WTC11 (cell line): ENCODE data around the gene VGLL3.

ENCODE experiments used
- ELF4 ChIP-seq: sonication (generic); formaldehyde crosslinking; IDR thresholded peaks from 2 replicates; pipeline ENCODE4 v1.8.1; 2022; ENCODE audit warnings: low read depth, mild to moderate bottlenecking, moderate library complexity, missing genetic modification reagents
- FOXJ3 ChIP-seq: sonication (generic); formaldehyde crosslinking; IDR thresholded peaks from 2 replicates; pipeline ENCODE4 v1.9.0; 2021; ENCODE audit warnings: missing genetic modification reagents, mild to moderate bottlenecking, borderline replicate concordance
- NFYB ChIP-seq: sonication (generic); formaldehyde crosslinking; conservative IDR thresholded peaks from 2 replicates; pipeline ENCODE4 v1.8.0; 2022; ENCODE audit warnings: low read depth, missing genetic modification reagents
- NR1H2 ChIP-seq: sonication (generic); formaldehyde crosslinking; IDR thresholded peaks from 2 replicates; pipeline ENCODE4 v1.9.0; 2021; ENCODE audit warnings: mild to moderate bottlenecking, moderate library complexity, missing genetic modification reagents
- TF ChIP-seq, protein P1 (sequence below): fragments of 200-600 bp; IDR thresholded peaks from 2 replicates; pipeline ENCODE4 v1.8.0; 2022; ENCODE audit warnings: antibody characterized with exemption
- TF ChIP-seq, protein P2 (sequence below): sonication (generic); formaldehyde crosslinking; IDR thresholded peaks from 2 replicates; pipeline ENCODE4 v1.8.1; 2023; ENCODE audit warnings: mild to moderate bottlenecking, missing genetic modification reagents, moderate library complexity
- TF ChIP-seq, protein P3 (sequence below): sonication (generic); formaldehyde crosslinking; IDR thresholded peaks from 2 replicates; pipeline ENCODE4 v1.8.1; 2022; ENCODE audit warnings: mild to moderate bottlenecking, moderate library complexity, missing genetic modification reagents
- TF ChIP-seq, protein P4 (sequence below): sonication (generic); formaldehyde crosslinking; IDR thresholded peaks from 2 replicates; pipeline ENCODE4 v1.8.1; 2022; ENCODE audit warnings: low read depth, mild to moderate bottlenecking, moderate library complexity, missing genetic modification reagents, borderline replicate concordance
- TF ChIP-seq, protein P5 (sequence below): fragments of 250-450 bp; sonication (Bioruptor Pico); IDR thresholded peaks from 2 replicates; pipeline ENCODE4 v2.1.2; 2022; ENCODE audit warnings: mild to moderate bottlenecking, moderate library complexity
- TF ChIP-seq, protein P6 (sequence below): sonication (generic); formaldehyde crosslinking; IDR thresholded peaks from 2 replicates; pipeline ENCODE4 v1.8.0; 2022; ENCODE audit warnings: mild to moderate bottlenecking, missing genetic modification reagents

DNA sequence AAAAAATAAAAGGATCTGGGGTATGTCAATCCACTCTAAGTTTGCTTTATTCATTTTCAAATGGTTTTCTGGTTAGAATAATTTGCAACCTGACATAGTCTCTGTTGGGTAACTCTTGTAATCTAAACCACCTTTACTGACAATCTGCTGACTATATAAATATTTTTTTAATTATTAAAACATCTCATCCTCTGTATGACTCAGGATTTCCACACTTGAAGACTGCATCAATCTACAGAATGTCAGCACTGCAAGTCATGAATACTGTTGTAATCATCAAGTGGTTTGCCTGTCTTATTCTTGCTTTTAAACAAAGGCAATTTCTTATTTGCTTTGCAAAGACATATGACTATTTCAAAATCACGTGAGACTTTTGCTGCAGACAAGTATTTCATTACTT lies 42.1 kb downstream of the VGLL3 start:
- TF ChIP-seq, protein P1, sequence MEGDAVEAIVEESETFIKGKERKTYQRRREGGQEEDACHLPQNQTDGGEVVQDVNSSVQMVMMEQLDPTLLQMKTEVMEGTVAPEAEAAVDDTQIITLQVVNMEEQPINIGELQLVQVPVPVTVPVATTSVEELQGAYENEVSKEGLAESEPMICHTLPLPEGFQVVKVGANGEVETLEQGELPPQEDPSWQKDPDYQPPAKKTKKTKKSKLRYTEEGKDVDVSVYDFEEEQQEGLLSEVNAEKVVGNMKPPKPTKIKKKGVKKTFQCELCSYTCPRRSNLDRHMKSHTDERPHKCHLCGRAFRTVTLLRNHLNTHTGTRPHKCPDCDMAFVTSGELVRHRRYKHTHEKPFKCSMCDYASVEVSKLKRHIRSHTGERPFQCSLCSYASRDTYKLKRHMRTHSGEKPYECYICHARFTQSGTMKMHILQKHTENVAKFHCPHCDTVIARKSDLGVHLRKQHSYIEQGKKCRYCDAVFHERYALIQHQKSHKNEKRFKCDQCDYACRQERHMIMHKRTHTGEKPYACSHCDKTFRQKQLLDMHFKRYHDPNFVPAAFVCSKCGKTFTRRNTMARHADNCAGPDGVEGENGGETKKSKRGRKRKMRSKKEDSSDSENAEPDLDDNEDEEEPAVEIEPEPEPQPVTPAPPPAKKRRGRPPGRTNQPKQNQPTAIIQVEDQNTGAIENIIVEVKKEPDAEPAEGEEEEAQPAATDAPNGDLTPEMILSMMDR, result no peak
- TF ChIP-seq, protein P2, sequence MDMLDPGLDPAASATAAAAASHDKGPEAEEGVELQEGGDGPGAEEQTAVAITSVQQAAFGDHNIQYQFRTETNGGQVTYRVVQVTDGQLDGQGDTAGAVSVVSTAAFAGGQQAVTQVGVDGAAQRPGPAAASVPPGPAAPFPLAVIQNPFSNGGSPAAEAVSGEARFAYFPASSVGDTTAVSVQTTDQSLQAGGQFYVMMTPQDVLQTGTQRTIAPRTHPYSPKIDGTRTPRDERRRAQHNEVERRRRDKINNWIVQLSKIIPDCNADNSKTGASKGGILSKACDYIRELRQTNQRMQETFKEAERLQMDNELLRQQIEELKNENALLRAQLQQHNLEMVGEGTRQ, result no peak
- TF ChIP-seq, protein P3, sequence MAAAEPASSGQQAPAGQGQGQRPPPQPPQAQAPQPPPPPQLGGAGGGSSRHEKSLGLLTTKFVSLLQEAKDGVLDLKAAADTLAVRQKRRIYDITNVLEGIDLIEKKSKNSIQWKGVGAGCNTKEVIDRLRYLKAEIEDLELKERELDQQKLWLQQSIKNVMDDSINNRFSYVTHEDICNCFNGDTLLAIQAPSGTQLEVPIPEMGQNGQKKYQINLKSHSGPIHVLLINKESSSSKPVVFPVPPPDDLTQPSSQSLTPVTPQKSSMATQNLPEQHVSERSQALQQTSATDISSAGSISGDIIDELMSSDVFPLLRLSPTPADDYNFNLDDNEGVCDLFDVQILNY (CRISPR knock-in tag), result no peak
- TF ChIP-seq NR1H2 (no peak), ELF4 (CRISPR knock-in tag) (no peak), NFYB (no peak), FOXJ3 (CRISPR knock-in tag) (no peak)
- TF ChIP-seq, protein P4, sequence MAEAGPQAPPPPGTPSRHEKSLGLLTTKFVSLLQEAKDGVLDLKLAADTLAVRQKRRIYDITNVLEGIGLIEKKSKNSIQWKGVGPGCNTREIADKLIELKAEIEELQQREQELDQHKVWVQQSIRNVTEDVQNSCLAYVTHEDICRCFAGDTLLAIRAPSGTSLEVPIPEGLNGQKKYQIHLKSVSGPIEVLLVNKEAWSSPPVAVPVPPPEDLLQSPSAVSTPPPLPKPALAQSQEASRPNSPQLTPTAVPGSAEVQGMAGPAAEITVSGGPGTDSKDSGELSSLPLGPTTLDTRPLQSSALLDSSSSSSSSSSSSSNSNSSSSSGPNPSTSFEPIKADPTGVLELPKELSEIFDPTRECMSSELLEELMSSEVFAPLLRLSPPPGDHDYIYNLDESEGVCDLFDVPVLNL (CRISPR knock-in tag), result no peak
- TF ChIP-seq, protein P5, sequence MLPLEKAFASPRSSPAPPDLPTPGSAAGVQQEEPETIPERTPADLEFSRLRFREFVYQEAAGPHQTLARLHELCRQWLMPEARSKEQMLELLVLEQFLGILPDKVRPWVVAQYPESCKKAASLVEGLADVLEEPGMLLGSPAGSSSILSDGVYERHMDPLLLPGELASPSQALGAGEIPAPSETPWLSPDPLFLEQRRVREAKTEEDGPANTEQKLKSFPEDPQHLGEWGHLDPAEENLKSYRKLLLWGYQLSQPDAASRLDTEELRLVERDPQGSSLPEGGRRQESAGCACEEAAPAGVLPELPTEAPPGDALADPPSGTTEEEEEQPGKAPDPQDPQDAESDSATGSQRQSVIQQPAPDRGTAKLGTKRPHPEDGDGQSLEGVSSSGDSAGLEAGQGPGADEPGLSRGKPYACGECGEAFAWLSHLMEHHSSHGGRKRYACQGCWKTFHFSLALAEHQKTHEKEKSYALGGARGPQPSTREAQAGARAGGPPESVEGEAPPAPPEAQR (CRISPR knock-in tag), result no peak
- TF ChIP-seq, protein P6, sequence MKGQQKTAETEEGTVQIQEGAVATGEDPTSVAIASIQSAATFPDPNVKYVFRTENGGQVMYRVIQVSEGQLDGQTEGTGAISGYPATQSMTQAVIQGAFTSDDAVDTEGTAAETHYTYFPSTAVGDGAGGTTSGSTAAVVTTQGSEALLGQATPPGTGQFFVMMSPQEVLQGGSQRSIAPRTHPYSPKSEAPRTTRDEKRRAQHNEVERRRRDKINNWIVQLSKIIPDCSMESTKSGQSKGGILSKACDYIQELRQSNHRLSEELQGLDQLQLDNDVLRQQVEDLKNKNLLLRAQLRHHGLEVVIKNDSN, result no peak
